H9 (cell line): ENCODE data around the gene HOXB1. TPM values are rescaled to one million over a fixed set of nuclear protein-coding genes. Genes with fewer than 3 reads are reported as not detected.

ENCODE experiments used
- DNase-seq: peaks from one replicate; pipeline ENCODE4 v3.0.0-alpha.2; 2017
- H2AFZ ChIP-seq: one replicate; pipeline ENCODE4 v1.6.1; 2013; ENCODE audit warnings: mild to moderate bottlenecking, low read length, control low read depth, moderate library complexity
- H2AK5ac ChIP-seq: 2 replicates; pipeline ENCODE4 v1.6.1; 2013; ENCODE audit warnings: low read length, control low read depth, mixed read lengths; ENCODE audit not compliant: insufficient read length
- H2BK120ac ChIP-seq: one replicate; pipeline ENCODE4 v1.6.1; 2013; ENCODE audit warnings: low read depth, mild to moderate bottlenecking, low read length, control low read depth, inconsistent platforms; ENCODE audit not compliant: poor library complexity, severe bottlenecking
- H2BK12ac ChIP-seq: 2 replicates; pipeline ENCODE4 v1.6.1; 2013; ENCODE audit warnings: low read length, control low read depth, mixed read lengths, low read depth; ENCODE audit not compliant: insufficient read length
- H2BK15ac ChIP-seq: 2 replicates; pipeline ENCODE4 v1.6.1; 2013; ENCODE audit warnings: low read depth, low read length, control low read depth
- H2BK20ac ChIP-seq: one replicate; pipeline ENCODE4 v1.6.1; 2013; ENCODE audit warnings: low read depth, mild to moderate bottlenecking, low read length, control low read depth, inconsistent platforms; ENCODE audit not compliant: poor library complexity, severe bottlenecking
- H2BK5ac ChIP-seq: 2 replicates; pipeline ENCODE4 v1.6.1; 2013; ENCODE audit warnings: low read length, control low read depth, mixed read lengths; ENCODE audit not compliant: insufficient read length
- H3K14ac ChIP-seq: 2 replicates; pipeline ENCODE4 v1.6.1; 2013; ENCODE audit warnings: low read length, control low read depth; ENCODE audit not compliant: insufficient read depth
- H3K18ac ChIP-seq: 2 replicates; pipeline ENCODE4 v1.6.1; 2013; ENCODE audit warnings: low read depth, mild to moderate bottlenecking, mixed read lengths, low read length, control low read depth; ENCODE audit not compliant: insufficient read length
- H3K23ac ChIP-seq: 2 replicates; pipeline ENCODE4 v1.6.1; 2013; ENCODE audit warnings: low read length, control low read depth, mixed read lengths, low read depth; ENCODE audit not compliant: insufficient read length
- H3K23me2 ChIP-seq: 2 replicates; pipeline ENCODE4 v1.6.1; 2013; ENCODE audit warnings: low read depth, mild to moderate bottlenecking, mixed read lengths, low read length, control low read depth; ENCODE audit not compliant: insufficient read length, poor library complexity, severe bottlenecking
- H3K27ac ChIP-seq: 2 replicates; pipeline ENCODE4 v1.5.1; 2013; ENCODE audit warnings: low read length, control low read depth, mixed read lengths, low read depth; ENCODE audit not compliant: insufficient read length
- H3K27me3 ChIP-seq: 2 replicates; pipeline ENCODE4 v1.6.1; 2013; ENCODE audit warnings: low read length, control low read depth, inconsistent platforms; ENCODE audit not compliant: insufficient read depth
- H3K4ac ChIP-seq: 2 replicates; pipeline ENCODE4 v1.6.1; 2013; ENCODE audit warnings: low read depth, mild to moderate bottlenecking, control low read depth, inconsistent platforms, low read length, moderate library complexity
- H3K4me1 ChIP-seq: 2 replicates; pipeline ENCODE4 v1.6.1; 2013; ENCODE audit warnings: low read length, control low read depth, inconsistent platforms; ENCODE audit not compliant: insufficient read depth
- H3K4me2 ChIP-seq: 2 replicates; pipeline ENCODE4 v1.6.1; 2013; ENCODE audit warnings: low read length, control low read depth, mixed read lengths; ENCODE audit not compliant: insufficient read length, insufficient read depth
- H3K56ac ChIP-seq: 2 replicates; pipeline ENCODE4 v1.6.1; 2013; ENCODE audit warnings: low read depth, mild to moderate bottlenecking, mixed read lengths, low read length, control low read depth; ENCODE audit not compliant: insufficient read length
- H3K79me1 ChIP-seq: 2 replicates; pipeline ENCODE4 v1.6.1; 2013; ENCODE audit warnings: low read depth, mild to moderate bottlenecking, moderate library complexity, low read length, control low read depth, inconsistent platforms; ENCODE audit not compliant: insufficient read depth, poor library complexity, severe bottlenecking
- H3K79me2 ChIP-seq: 2 replicates; pipeline ENCODE4 v1.6.1; 2013; ENCODE audit warnings: low read length, control low read depth, inconsistent platforms; ENCODE audit not compliant: insufficient read depth
- H3K9ac ChIP-seq: 2 replicates; pipeline ENCODE4 v1.6.1; 2013; ENCODE audit warnings: low read length, control low read depth, mixed read lengths; ENCODE audit not compliant: insufficient read length; ENCODE audit errors: extremely low read depth
- H3K9me3 ChIP-seq: one replicate; pipeline ENCODE4 v1.6.1; 2013; ENCODE audit warnings: low read depth, low read length, inconsistent platforms; ENCODE audit not compliant: control insufficient read depth
- H3T11ph ChIP-seq: one replicate; pipeline ENCODE4 v1.6.1; 2013; ENCODE audit warnings: mild to moderate bottlenecking, low read length, control low read depth, inconsistent platforms
- H4K20me1 ChIP-seq: one replicate; pipeline ENCODE4 v1.6.1; 2013; ENCODE audit not compliant: control insufficient read depth, insufficient read length, insufficient read depth
- H4K5ac ChIP-seq: 2 replicates; pipeline ENCODE4 v1.6.1; 2013; ENCODE audit warnings: low read depth, mild to moderate bottlenecking, mixed read lengths, low read length, control low read depth; ENCODE audit not compliant: insufficient read length
- H4K8ac ChIP-seq: replicated peaks from 2 replicates; pipeline ENCODE4 v1.6.1; 2013; ENCODE audit warnings: low read length, control low read depth, mixed read lengths, low read depth; ENCODE audit not compliant: insufficient read length
- H4K91ac ChIP-seq: 2 replicates; pipeline ENCODE4 v1.6.1; 2013; ENCODE audit warnings: low read depth, mild to moderate bottlenecking, moderate library complexity, mixed read lengths, low read length, control low read depth; ENCODE audit not compliant: insufficient read length
- H3K27ac Mint-ChIP-seq, 3 experiments: 2 replicates in 2 of 3; 3 replicates in 1 of 3; pipeline ENCODE4 v1.8.0; 2020 to 2021; ENCODE audit warnings: mixed read lengths in 3 of 3, mild to moderate bottlenecking in 1 of 3, moderate library complexity in 1 of 3
- H3K27me3 Mint-ChIP-seq: 2 replicates; pipeline ENCODE4 v1.8.0; 2021; ENCODE audit warnings: low read depth, mild to moderate bottlenecking, moderate library complexity, mixed read lengths
- H3K36me3 Mint-ChIP-seq, 3 experiments: 2 replicates in 2 of 3; 3 replicates in 1 of 3; pipeline ENCODE4 v1.8.0; 2020 to 2021; ENCODE audit warnings: low read depth in 3 of 3, mixed read lengths in 3 of 3; ENCODE audit not compliant: insufficient read depth in 1 of 3
- H3K4me1 Mint-ChIP-seq, 2 experiments: 2 replicates each; pipeline ENCODE4 v1.8.0; 2020; ENCODE audit warnings: mixed read lengths in 2 of 2
- H3K4me3 Mint-ChIP-seq, 2 experiments: 2 replicates in 1 of 2; 3 replicates in 1 of 2; pipeline ENCODE4 v1.8.0; 2020 to 2021; ENCODE audit warnings: mild to moderate bottlenecking in 2 of 2, mixed read lengths in 2 of 2, moderate library complexity in 1 of 2
- H3K9me3 Mint-ChIP-seq, 2 experiments: 2 replicates in 1 of 2; 3 replicates in 1 of 2; pipeline ENCODE4 v1.8.0; 2020; ENCODE audit warnings: mild to moderate bottlenecking in 2 of 2, mixed read lengths in 2 of 2, moderate library complexity in 1 of 2
- WGBS: extraction: QIAGEN DNeasy Blood & Tissue Kit; methylation state at CpG from one replicate; pipeline ENCODE4 v1.1.7; 2013; ENCODE audit warnings: missing lambda C conversion rate, low lambda C conversion rate, mixed read lengths; ENCODE audit not compliant: insufficient read length; ENCODE audit errors: extremely low coverage; 5-methylcytosine and 5-hydroxymethylcytosine counted together
- total RNA-seq: library from RNA; stranded (reverse); gene quantifications from 2 replicates; pipeline ENCODE4 v1.2.1, GENCODE V29; 2021
- TF ChIP-seq, protein P1 (sequence below): fragments of 200-600 bp; sonication (generic); conservative IDR thresholded peaks from 3 replicates; pipeline ENCODE4 v1.8.0; 2021; ENCODE audit warnings: antibody characterized with exemption, mild to moderate bottlenecking

Gene HOXB1
- total RNA-seq, 1 experiment from 2014 or later: not detected

DNA sequence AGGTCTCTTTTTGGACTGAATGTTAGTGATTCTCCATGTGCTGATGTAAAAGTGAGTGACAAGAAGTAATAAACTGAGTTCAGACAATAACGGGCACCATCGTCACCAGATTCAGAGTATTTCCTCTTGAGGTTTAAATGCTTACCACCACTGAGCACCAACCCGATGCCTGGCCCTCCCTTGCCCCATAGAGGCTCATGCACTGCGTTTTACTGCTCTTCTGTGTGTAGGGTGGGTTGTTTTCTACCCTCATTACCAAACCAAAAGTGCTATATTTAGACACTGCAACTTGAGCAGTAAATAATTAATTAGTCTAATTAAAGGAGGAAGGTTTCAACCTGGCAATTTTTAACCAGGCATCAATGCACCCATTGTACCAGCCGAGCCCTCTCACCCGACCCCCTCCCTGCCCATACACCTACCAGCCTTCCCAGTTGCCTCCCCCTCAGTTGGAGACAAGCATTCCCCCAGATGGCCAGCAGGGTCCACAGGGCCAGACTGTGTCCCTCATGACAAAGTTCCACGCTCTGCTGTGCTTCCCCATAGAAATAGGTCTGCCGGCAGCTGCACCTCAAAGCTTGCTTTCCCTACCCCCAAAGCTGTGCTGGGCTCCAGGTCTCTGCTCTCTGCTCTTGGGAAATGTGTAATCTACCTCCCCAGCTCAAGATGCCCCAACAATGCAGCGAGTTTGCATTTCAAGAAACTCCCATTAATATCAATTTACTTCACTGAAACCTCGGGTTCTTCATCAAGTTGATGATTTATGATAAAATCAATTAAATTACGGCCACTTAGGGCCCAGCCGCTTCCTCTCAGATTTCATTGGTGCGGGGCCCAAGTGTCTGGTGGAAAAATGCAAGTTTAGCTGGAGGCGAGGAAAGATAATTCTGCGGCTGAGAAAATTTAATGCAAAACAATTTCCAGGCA, 31.3 kb upstream of the HOXB1 start:
- Histone ChIP-seq H3K4me1 (no peaks in the 10 kb centered on the region), H2BK20ac (no peak overlapping the region), H2BK12ac (no peak overlapping the region), H2BK120ac (no peak overlapping the region), H3K4ac (no peak overlapping the region), H2AFZ (no peak overlapping the region), H4K5ac (no peak overlapping the region), H3T11ph (no peak overlapping the region), H3K14ac (no peak overlapping the region), H2BK5ac (no peak overlapping the region), H3K27me3 (peaks cover 99% of the 10 kb centered on the region), H3K23ac (no peak overlapping the region), H3K23me2 (no peaks in the 10 kb centered on the region), H4K20me1 (no peaks in the 10 kb centered on the region), H3K56ac (no peak overlapping the region), H3K79me1 (no peaks in the 10 kb centered on the region), H2AK5ac (no peak overlapping the region), H3K9ac (no peak overlapping the region), H4K8ac (no peak overlapping the region), H3K4me2 (no peak overlapping the region), H2BK15ac (no peak overlapping the region), H3K18ac (no peak overlapping the region), H3K9me3 (no peaks in the 10 kb centered on the region), H4K91ac (no peak overlapping the region), H3K27ac (no peak overlapping the region), H3K79me2 (no peaks in the 10 kb centered on the region)
- no CpG with 5 or more reads among the region's 15 CpGs for WGBS
- H3K4me3 Mint-ChIP-seq: no peak overlapping the region
- DNase-seq: no peak
- peaks cover 69% of the 10 kb centered on the region for H3K27me3 Mint-ChIP-seq
- H3K27ac Mint-ChIP-seq: no peak overlapping the region
- peaks cover 0 to 3% of the 10 kb centered on the region in 2 experiments; a peak in 2 of 5 replicates for H3K9me3 Mint-ChIP-seq
- TF ChIP-seq, protein P1, sequence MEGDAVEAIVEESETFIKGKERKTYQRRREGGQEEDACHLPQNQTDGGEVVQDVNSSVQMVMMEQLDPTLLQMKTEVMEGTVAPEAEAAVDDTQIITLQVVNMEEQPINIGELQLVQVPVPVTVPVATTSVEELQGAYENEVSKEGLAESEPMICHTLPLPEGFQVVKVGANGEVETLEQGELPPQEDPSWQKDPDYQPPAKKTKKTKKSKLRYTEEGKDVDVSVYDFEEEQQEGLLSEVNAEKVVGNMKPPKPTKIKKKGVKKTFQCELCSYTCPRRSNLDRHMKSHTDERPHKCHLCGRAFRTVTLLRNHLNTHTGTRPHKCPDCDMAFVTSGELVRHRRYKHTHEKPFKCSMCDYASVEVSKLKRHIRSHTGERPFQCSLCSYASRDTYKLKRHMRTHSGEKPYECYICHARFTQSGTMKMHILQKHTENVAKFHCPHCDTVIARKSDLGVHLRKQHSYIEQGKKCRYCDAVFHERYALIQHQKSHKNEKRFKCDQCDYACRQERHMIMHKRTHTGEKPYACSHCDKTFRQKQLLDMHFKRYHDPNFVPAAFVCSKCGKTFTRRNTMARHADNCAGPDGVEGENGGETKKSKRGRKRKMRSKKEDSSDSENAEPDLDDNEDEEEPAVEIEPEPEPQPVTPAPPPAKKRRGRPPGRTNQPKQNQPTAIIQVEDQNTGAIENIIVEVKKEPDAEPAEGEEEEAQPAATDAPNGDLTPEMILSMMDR: peak; percentile 32; the same call in 2 of the 3 replicates
- peaks cover 0 to 2% (median 0%) of the 10 kb centered on the region in 3 experiments; a peak in 2 of 7 replicates for H3K36me3 Mint-ChIP-seq
- peaks cover 0 to 10% of the 10 kb centered on the region in 2 experiments; a peak in 3 of 4 replicates for H3K4me1 Mint-ChIP-seq
